MCF 10A (cell line): ENCODE measurements around the gene ZSCAN32. TPM values are rescaled to one million over a fixed set of nuclear protein-coding genes. Genes with fewer than 3 reads are reported as not detected.

Experiments
- BruUV-seq: library from RNA; stranded (reverse); fragments of 400-500 nt; replicated peaks from 2 replicates; lab custom pipeline; 2021; lab: Mats Ljungman, UMichigan
- CTCF ChIA-PET: fragments of 300-600 bp; sonication (Branson Sonifier 250); formaldehyde crosslinking; extraction: SDS; loops from one replicate; lab custom pipeline; 2021; ENCODE audit warnings: antibody characterized with exemption, inconsistent platforms; lab: Yijun Ruan, JAX
- POLR2A ChIA-PET: fragments of 300-600, 350-650 bp; sonication (Branson Sonifier 250); formaldehyde crosslinking; extraction: SDS; loops from one replicate; lab custom pipeline; 2020; ENCODE audit warnings: antibody characterized with exemption, inconsistent platforms; lab: Yijun Ruan, JAX
- DNase-seq: peaks from one replicate; pipeline ENCODE4 v3.0.0-alpha.2; 2018; ENCODE audit not compliant: unreplicated experiment
- H3K27ac Mint-ChIP-seq: one replicate; pipeline ENCODE4 v1.8.0; 2022; ENCODE audit warnings: mild to moderate bottlenecking, low read depth, mixed read lengths; ENCODE audit not compliant: unreplicated experiment
- H3K27me3 Mint-ChIP-seq: one replicate; pipeline ENCODE4 v1.8.0; 2022; ENCODE audit warnings: mixed read lengths; ENCODE audit not compliant: insufficient read depth, unreplicated experiment
- H3K36me3 Mint-ChIP-seq: one replicate; pipeline ENCODE4 v1.8.0; 2022; ENCODE audit warnings: mild to moderate bottlenecking, moderate library complexity, mixed read lengths; ENCODE audit not compliant: insufficient read depth, unreplicated experiment
- H3K4me1 Mint-ChIP-seq: one replicate; pipeline ENCODE4 v1.8.0; 2022; ENCODE audit warnings: mixed read lengths; ENCODE audit not compliant: insufficient read depth, unreplicated experiment
- H3K4me3 Mint-ChIP-seq: one replicate; pipeline ENCODE4 v1.8.0; 2022; ENCODE audit warnings: mild to moderate bottlenecking, moderate library complexity, mixed read lengths; ENCODE audit not compliant: unreplicated experiment
- H3K9me3 Mint-ChIP-seq: one replicate; pipeline ENCODE4 v1.8.0; 2022; ENCODE audit warnings: mixed read lengths; ENCODE audit not compliant: unreplicated experiment
- intact Hi-C: fragments of 100-400 bp; cut with micrococcal nuclease; formaldehyde crosslinking; loops from 2 replicates; pipeline ENCODE4 v1.14.1; 2022
- total RNA-seq: library from RNA; stranded (reverse); gene quantifications from 2 replicates; pipeline ENCODE4 v1.2.3, GENCODE V29; 2022
- TF ChIP-seq, protein P1 (sequence below): fragments of 200-600 bp; IDR thresholded peaks from one replicate; pipeline ENCODE4 v1.8.0; 2022; ENCODE audit warnings: antibody characterized with exemption, mild to moderate bottlenecking; ENCODE audit not compliant: unreplicated experiment

The ZSCAN32 gene
- total RNA-seq, 1 experiment from 2014 or later: 17.5 TPM

DNA sequence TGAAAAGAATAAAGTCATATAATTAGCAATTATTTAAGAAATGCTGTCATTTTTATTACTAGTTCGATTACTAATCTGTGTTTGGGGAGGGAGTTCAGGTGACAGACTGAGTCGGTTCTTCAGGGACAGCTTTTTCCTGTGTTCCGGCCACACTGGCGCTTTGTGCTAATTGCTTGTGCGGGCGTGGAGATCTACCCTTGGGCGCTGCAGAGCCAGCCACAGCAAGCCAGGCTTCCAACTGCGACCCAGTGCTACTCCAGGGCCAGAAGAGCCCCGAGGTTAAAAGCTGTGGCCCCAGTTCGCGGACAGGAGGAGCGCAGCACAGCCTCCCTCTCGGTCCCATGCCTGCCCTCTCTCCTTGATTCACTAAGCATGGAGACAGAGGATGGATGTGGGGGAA is 51.6 kb downstream of the ZSCAN32 start:
- no peak for DNase-seq
- no TSS peak for BruUV-seq
- H3K9me3 Mint-ChIP-seq: no peaks in the 10 kb centered on the region
- no peak overlapping the region for H3K4me3 Mint-ChIP-seq
- intact Hi-C loops: no loop called here
- H3K36me3 Mint-ChIP-seq: no peaks in the 10 kb centered on the region
- CTCF ChIA-PET: no interaction called here
- TF ChIP-seq, protein P1, sequence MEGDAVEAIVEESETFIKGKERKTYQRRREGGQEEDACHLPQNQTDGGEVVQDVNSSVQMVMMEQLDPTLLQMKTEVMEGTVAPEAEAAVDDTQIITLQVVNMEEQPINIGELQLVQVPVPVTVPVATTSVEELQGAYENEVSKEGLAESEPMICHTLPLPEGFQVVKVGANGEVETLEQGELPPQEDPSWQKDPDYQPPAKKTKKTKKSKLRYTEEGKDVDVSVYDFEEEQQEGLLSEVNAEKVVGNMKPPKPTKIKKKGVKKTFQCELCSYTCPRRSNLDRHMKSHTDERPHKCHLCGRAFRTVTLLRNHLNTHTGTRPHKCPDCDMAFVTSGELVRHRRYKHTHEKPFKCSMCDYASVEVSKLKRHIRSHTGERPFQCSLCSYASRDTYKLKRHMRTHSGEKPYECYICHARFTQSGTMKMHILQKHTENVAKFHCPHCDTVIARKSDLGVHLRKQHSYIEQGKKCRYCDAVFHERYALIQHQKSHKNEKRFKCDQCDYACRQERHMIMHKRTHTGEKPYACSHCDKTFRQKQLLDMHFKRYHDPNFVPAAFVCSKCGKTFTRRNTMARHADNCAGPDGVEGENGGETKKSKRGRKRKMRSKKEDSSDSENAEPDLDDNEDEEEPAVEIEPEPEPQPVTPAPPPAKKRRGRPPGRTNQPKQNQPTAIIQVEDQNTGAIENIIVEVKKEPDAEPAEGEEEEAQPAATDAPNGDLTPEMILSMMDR: no peak
- H3K27me3 Mint-ChIP-seq: peaks cover 20% of the 10 kb centered on the region
- POLR2A ChIA-PET: no interaction called here
- no peak overlapping the region for H3K27ac Mint-ChIP-seq
- no peaks in the 10 kb centered on the region for H3K4me1 Mint-ChIP-seq

DNA sequence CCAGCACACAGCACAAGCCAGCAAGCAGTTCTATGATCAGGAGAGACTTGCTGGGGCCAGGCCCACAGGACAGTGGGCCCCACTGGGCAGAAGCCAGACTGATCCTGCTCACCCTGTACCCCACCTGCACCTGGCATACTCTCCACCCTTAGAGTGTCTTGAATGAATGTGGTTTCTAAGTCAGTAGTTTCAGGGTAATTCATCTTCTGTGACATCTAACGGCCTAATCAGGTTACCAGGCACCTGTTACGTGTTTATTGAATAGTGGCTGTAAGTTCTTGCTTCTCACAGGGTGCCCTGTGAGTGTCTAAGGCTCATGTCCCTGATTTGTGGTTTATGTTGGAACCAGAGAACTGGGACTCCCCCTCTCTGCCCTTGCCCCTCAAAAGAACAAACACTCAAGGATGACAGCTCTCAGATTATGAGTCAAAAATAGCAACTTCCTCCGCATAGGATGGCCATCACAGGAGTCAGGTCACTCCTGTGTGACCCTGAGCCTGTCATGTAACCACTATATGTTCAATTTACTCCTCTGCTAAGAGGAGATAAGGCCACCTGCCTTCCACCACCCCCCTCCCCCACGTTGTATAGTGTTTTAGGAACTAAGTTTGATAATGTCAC is 52.1 kb downstream of the ZSCAN32 start:
- Mint-ChIP-seq H3K4me1 (no peaks in the 10 kb centered on the region), H3K4me3 (no peak overlapping the region), H3K27ac (no peak overlapping the region), H3K36me3 (no peaks in the 10 kb centered on the region), H3K27me3 (peaks cover 15% of the 10 kb centered on the region), H3K9me3 (no peaks in the 10 kb centered on the region)
- DNase-seq: no peak
- CTCF ChIA-PET: no interaction called here
- TF ChIP-seq, protein P1: no peak
- intact Hi-C loops: no loop called here
- POLR2A ChIA-PET: no interaction called here
- BruUV-seq: no TSS peak

DNA sequence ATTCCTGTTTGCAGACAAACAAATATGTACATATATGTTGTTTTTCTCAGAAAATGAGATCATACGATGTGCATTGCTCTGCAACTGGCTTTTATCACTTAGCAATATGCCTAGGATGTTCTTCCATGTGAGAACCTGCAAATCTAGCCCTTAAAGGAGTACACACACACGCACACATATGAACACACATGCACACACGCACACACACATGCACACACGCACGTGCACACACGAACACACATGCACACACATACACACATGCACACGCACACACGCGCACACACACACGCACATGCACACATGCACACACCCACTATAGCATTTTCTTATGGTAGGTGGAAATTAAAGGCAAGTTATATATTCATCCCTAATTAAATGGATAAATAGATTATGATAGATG is 53.2 kb downstream of the ZSCAN32 start:
- Mint-ChIP-seq H3K27me3 (peaks cover 12% of the 10 kb centered on the region), H3K4me1 (no peaks in the 10 kb centered on the region), H3K36me3 (no peaks in the 10 kb centered on the region), H3K9me3 (no peaks in the 10 kb centered on the region), H3K27ac (no peak overlapping the region), H3K4me3 (no peak overlapping the region)
- CTCF ChIA-PET: no interaction called here
- POLR2A ChIA-PET: no interaction called here
- intact Hi-C loops: no loop called here
- TF ChIP-seq, protein P1: no peak
- no TSS peak for BruUV-seq
- DNase-seq: no peak

DNA sequence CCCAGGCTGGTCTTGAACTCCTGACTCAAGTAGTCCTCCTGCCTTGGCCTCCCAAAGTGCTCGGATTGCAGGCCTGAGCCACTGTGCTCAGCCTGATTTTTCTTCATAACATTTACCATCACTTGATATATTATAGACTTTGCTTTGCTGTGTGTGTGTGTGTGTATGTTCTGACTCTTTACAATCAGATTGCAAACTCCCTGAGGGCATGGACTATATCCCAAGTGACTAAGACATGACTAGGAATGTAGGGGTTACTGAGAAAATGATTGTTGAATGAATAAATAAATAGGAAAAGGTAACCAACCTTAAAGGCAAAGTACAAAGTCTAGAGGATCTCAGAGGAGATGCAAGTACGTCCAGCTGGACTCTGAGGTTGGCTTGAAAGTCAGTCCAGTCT is 54.8 kb downstream of the ZSCAN32 start:
- no peaks in the 10 kb centered on the region for H3K4me1 Mint-ChIP-seq
- no TSS peak for BruUV-seq
- peaks cover 12% of the 10 kb centered on the region for H3K27me3 Mint-ChIP-seq
- intact Hi-C loops: no loop called here
- H3K9me3 Mint-ChIP-seq: no peaks in the 10 kb centered on the region
- no peak overlapping the region for H3K27ac Mint-ChIP-seq
- TF ChIP-seq, protein P1: no peak
- H3K36me3 Mint-ChIP-seq: no peaks in the 10 kb centered on the region
- no peak for DNase-seq
- no peak overlapping the region for H3K4me3 Mint-ChIP-seq
- ChIA-PET CTCF (no interaction called here), POLR2A (no interaction called here)

Other genes with a start within 250 kb of the ZSCAN32 start
- gene OR1F1, start 212.8 kb downstream of the ZSCAN32 start, total RNA-seq: not detected in 2 replicates
- 6.6 and 8.8 TPM in 2 replicates for gene ZNF200, start 165.8 kb downstream of the ZSCAN32 start, total RNA-seq
- gene MEFV, start 144.4 kb downstream of the ZSCAN32 start, total RNA-seq: 0.49 and 0.72 TPM in 2 replicates
- gene ZNF263, start 117.5 kb downstream of the ZSCAN32 start, total RNA-seq: 28.3 and 30.9 TPM in 2 replicates
- 3.4 and 5.5 TPM in 2 replicates for gene TIGD7, start 95.6 kb downstream of the ZSCAN32 start, total RNA-seq
- 24.3 and 28.2 TPM in 2 replicates for gene ZNF75A, start 95.5 kb downstream of the ZSCAN32 start, total RNA-seq
- not detected in 2 replicates for gene OR2C1, start 45.1 kb downstream of the ZSCAN32 start, total RNA-seq
- 7.5 and 8.9 TPM in 2 replicates for gene ZNF174, start 211 bp upstream of the ZSCAN32 start, total RNA-seq
- 2.3 and 2.5 TPM in 2 replicates for gene ZNF597, start 42.5 kb upstream of the ZSCAN32 start, total RNA-seq
- gene NAA60, start 42.7 kb upstream of the ZSCAN32 start, total RNA-seq: 38.6 and 40.8 TPM in 2 replicates
- not detected in 2 replicates for gene C16orf90, start 94.5 kb upstream of the ZSCAN32 start, total RNA-seq
- gene CLUAP1, start 100.0 kb upstream of the ZSCAN32 start, total RNA-seq: 29.5 and 33.1 TPM in 2 replicates
- not detected in 2 replicates for gene NLRC3, start 176.4 kb upstream of the ZSCAN32 start, total RNA-seq
- 5.9 and 6.7 TPM in 2 replicates for gene SLX4, start 210.6 kb upstream of the ZSCAN32 start, total RNA-seq